AG04450 (cell line): ENCODE measurements around the gene VPS39. TPM values are rescaled to one million over a fixed set of nuclear protein-coding genes. Genes with fewer than 3 reads are reported as not detected.

ENCODE experiments used
- CTCF ChIA-PET: fragments of 300-600, 350-600 bp; formaldehyde crosslinking; extraction: SDS; loops from one replicate; lab custom pipeline; 2022; ENCODE audit warnings: antibody characterized with exemption, inconsistent platforms; lab: Charles Lee
- POLR2A ChIA-PET: fragments of 350-600 bp; formaldehyde crosslinking; extraction: SDS; loops from one replicate; lab custom pipeline; 2021; ENCODE audit warnings: antibody characterized with exemption, inconsistent platforms; lab: Yijun Ruan, JAX
- DNase-seq: peaks from one replicate; pipeline ENCODE4 v3.0.0-alpha.2; 2011; ENCODE audit warnings: low read depth, low spot score
- H3K27ac ChIP-seq: one replicate; pipeline ENCODE4 v1.5.1; 2012; ENCODE audit warnings: low read depth, low read length, control low read depth
- H3K27me3 ChIP-seq: one replicate; pipeline ENCODE4 v1.6.0; 2012; ENCODE audit warnings: low read length; ENCODE audit not compliant: control insufficient read depth, insufficient read depth
- H3K4me3 ChIP-seq: 2 replicates; pipeline ENCODE4 v1.5.1; 2011; ENCODE audit warnings: mild to moderate bottlenecking, low read depth, low read length, control low read depth
- H3K9me3 ChIP-seq: 2 replicates; pipeline ENCODE4 v1.5.1; 2012; ENCODE audit warnings: low read length; ENCODE audit not compliant: control insufficient read depth, insufficient read depth
- polyA plus RNA-seq: library from polyadenylated mRNA; depleted of rRNA; stranded (reverse); fragments of >200 nt; gene quantifications from 2 replicates; pipeline ENCODE4 v1.2.3, GENCODE V29; 2011; rRNA removed
- small RNA-seq: library from RNA; depleted of rRNA; stranded (forward); fragments of <200 nt; gene quantifications from one replicate; pipeline ENCODE3, GENCODE V24; 2012; ENCODE audit warnings: low read depth; ENCODE audit not compliant: insufficient read length
- TF ChIP-seq, protein P1 (sequence below): IDR thresholded peaks from 2 replicates; pipeline ENCODE4 v1.5.1; 2011; ENCODE audit warnings: low read depth, low read length, control low read depth, inconsistent platforms

VPS39 gene
- polyA plus RNA-seq, 1 experiment, result 69.0 TPM

DNA sequence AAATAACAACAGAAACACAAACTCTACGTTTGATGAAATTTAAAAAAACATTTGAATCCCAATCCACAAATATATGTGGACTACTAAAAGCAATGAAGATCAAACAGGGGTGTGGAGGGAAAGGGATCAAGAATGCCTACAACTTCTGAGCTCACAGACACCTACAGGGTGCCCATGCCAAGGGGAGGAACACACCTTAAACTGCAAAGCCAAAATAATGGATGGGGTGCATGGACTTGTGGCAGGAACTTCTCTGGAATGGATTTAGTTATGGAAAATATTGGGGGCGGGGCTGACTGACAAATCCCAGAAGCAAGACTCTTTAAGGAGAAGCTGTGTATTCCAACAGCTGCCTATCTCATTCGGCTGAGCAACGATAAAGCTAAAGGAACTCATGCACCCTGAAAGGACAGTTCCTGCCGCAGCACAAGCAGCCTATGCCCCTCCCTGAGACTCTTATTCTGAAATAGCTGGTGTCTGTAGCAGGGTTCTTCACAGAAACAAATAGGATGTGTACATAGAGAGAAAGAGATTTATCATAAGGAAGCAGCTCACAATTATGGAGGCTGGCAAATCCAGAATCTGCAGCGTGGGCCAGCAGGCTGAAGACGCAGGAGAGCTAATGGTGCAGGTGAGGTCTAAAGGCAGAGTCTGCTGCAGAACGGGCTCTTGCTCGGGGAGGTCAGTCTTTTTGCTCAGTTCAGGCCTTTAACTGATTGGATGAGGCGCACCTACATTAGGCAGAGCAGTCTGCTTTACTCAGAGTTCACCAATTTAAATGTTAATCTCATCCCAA is 89.3 kb downstream of the VPS39 start:
- Histone ChIP-seq H3K4me3 (no peak overlapping the region), H3K27ac (no peak overlapping the region), H3K27me3 (peaks cover 42% of the 10 kb centered on the region), H3K9me3 (no peaks in the 10 kb centered on the region)
- no peak for DNase-seq
- TF ChIP-seq, protein P1, sequence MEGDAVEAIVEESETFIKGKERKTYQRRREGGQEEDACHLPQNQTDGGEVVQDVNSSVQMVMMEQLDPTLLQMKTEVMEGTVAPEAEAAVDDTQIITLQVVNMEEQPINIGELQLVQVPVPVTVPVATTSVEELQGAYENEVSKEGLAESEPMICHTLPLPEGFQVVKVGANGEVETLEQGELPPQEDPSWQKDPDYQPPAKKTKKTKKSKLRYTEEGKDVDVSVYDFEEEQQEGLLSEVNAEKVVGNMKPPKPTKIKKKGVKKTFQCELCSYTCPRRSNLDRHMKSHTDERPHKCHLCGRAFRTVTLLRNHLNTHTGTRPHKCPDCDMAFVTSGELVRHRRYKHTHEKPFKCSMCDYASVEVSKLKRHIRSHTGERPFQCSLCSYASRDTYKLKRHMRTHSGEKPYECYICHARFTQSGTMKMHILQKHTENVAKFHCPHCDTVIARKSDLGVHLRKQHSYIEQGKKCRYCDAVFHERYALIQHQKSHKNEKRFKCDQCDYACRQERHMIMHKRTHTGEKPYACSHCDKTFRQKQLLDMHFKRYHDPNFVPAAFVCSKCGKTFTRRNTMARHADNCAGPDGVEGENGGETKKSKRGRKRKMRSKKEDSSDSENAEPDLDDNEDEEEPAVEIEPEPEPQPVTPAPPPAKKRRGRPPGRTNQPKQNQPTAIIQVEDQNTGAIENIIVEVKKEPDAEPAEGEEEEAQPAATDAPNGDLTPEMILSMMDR, result no peak
- ChIA-PET POLR2A (no interaction called here), CTCF (interaction anchor here (0.8 to 1.2 kb wide), 2 partner anchors 21 to 34 kb away, joined by 3 to 5 read pairs; no protein-coding TSS in a partner anchor)

- ChIA-PET CTCF (interaction anchor here (1.3 to 2.1 kb wide), 2 partner anchors 27 to 55 kb away, joined by 3 to 8 read pairs; no protein-coding TSS in a partner anchor), POLR2A (interaction anchor here (0.7 kb wide), 2 partner anchors 129 to 217 kb away, joined by 3 to 4 read pairs; no protein-coding TSS in a partner anchor)
- no peak for DNase-seq
- H3K27ac ChIP-seq, result no peak overlapping the region
- TF ChIP-seq, protein P1, result no peak
- no peak overlapping the region for H3K4me3 ChIP-seq
- no peaks in the 10 kb centered on the region for H3K9me3 ChIP-seq
- H3K27me3 ChIP-seq, result peaks cover 34% of the 10 kb centered on the region
Measured at GRCh38 chr15:42111924-42112323, 96.2 kb downstream of the VPS39 start.

GRCh38 chr15:42110367-42110766 is 97.7 kb downstream of the VPS39 start:
- no peak overlapping the region for H3K4me3 ChIP-seq
- H3K27ac ChIP-seq, result no peak overlapping the region
- ChIA-PET POLR2A (no interaction called here), CTCF (interaction anchor here (1.3 to 2.1 kb wide), 2 partner anchors 26 to 53 kb away, joined by 3 to 8 read pairs; no protein-coding TSS in a partner anchor)
- DNase-seq, result no peak
- no peaks in the 10 kb centered on the region for H3K9me3 ChIP-seq
- H3K27me3 ChIP-seq, result peaks cover 34% of the 10 kb centered on the region
- TF ChIP-seq, protein P1, result no peak

DNA sequence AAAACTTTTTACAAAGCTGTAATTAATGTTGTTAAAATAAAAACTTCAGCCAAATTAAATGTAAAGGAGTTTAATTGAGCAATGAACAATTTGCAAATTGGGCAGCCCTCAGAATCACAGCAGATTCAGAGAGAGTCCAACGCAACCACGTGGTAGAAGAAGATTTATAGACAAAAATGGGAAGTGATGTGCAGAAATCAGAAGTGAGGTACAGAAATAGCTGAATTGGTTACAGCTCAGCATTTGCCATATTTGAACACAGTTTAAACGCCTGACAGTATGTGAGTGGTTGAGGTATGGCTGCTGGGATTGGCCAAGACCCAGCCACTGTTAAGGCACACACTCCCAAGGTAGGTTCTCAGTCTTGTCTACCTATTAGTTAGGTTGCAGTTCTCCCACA is 99.3 kb downstream of the VPS39 start:
- POLR2A ChIA-PET, result no interaction called here
- H3K9me3 ChIP-seq, result no peaks in the 10 kb centered on the region
- CTCF ChIA-PET, result interaction anchor here (1.8 kb wide), 1 partner anchor 25 kb away, joined by 7 read pairs; no protein-coding TSS in a partner anchor
- no peak for DNase-seq
- TF ChIP-seq, protein P1, result no peak
- no peak overlapping the region for H3K4me3 ChIP-seq
- H3K27ac ChIP-seq, result no peak overlapping the region
- peaks cover 29% of the 10 kb centered on the region for H3K27me3 ChIP-seq

Small RNA genes lying within 50 kb of the gene (small RNA-seq; reads per million reads assigned to genes)
- gene MIR627, result 20.4 reads per million, percentile 79 among the genes with 10 or more reads in this experiment

Other genes starting within 250 kb of the VPS39 start
- gene EHD4, start 235.7 kb downstream of the VPS39 start, polyA plus RNA-seq, result 19.3 and 22.4 TPM in 2 replicates
- not detected in 2 replicates for gene PLA2G4E, start 187.3 kb downstream of the VPS39 start, polyA plus RNA-seq
- not detected in 2 replicates for gene PLA2G4D, start 113.7 kb downstream of the VPS39 start, polyA plus RNA-seq
- not detected in 2 replicates for gene PLA2G4F, start 51.7 kb downstream of the VPS39 start, polyA plus RNA-seq
- 14.6 and 16.5 TPM in 2 replicates for gene GANC, start 64.9 kb upstream of the VPS39 start, polyA plus RNA-seq
- 27.2 and 37.4 TPM in 2 replicates for gene TMEM87A, start 65.1 kb upstream of the VPS39 start, polyA plus RNA-seq
- 1.1 and 1.2 TPM in 2 replicates for gene CAPN3, start 151.2 kb upstream of the VPS39 start, polyA plus RNA-seq